ENCODE results near the gene OMP.

Gene OMP

DNA sequence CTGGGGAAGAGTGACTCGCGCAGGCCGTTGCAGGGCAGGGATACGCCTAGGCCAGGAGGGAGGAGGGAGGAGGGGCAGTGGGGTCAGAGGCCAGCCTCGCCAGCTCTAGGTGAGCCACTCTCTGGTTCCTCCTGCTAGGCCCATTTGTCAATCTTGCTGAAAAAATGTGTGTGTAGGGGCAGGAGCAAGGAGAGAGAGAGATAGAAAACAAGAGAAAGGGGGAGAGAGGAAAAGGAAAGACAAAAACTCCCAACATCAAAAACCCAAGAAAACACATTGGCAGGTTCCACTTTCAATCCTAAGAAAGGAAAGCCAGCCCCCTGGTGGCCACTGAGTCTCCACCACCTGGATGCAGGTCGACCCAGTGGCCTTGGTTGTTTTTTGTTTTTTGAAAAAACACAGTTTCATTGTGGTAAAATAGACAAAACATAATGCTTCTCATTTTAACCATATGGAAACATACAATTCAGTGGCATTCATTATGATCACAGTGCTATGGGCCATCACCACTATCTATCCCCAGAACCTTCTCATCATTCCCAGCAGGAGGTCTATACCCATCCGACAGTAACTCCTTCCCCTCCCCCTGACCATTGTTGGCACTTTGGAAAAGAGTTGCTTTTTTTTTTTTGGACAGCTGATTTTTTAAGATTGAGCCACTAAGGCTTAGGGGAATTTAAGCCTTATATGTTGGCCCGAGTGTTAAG is 10.9 kb downstream of the OMP start:
- no peak for DNase-seq (ENCODE audit: low read depth)
- TF ChIP-seq, protein P1, sequence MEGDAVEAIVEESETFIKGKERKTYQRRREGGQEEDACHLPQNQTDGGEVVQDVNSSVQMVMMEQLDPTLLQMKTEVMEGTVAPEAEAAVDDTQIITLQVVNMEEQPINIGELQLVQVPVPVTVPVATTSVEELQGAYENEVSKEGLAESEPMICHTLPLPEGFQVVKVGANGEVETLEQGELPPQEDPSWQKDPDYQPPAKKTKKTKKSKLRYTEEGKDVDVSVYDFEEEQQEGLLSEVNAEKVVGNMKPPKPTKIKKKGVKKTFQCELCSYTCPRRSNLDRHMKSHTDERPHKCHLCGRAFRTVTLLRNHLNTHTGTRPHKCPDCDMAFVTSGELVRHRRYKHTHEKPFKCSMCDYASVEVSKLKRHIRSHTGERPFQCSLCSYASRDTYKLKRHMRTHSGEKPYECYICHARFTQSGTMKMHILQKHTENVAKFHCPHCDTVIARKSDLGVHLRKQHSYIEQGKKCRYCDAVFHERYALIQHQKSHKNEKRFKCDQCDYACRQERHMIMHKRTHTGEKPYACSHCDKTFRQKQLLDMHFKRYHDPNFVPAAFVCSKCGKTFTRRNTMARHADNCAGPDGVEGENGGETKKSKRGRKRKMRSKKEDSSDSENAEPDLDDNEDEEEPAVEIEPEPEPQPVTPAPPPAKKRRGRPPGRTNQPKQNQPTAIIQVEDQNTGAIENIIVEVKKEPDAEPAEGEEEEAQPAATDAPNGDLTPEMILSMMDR (IDR thresholded peaks at IDR 0.05; ENCODE audit: low read depth, low read length, missing control alignments) = peak; percentile 63
- no peak overlapping the region for H3K4me3 ChIP-seq (ENCODE audit: low read depth, low read length)

DNA sequence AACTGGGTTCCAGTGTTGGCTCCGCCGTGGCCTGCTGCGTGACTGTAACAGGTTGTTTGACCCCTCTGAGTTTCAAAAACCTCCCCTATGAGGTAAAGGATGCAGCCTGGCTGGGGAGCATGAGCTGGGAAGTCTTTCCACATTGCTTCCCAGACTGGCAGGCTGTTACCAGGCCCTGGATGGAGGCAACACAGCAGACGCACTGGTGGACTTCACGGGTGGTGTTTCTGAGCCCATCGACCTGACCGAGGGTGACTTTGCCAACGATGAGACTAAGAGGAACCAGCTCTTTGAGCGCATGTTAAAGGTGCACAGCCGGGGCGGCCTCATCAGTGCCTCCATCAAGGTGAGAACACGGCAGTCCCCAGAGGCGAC is 11.4 kb downstream of the OMP start:
- DNase-seq (ENCODE audit: low read depth) = no peak
- TF ChIP-seq, protein P1 (IDR thresholded peaks at IDR 0.05; ENCODE audit: low read depth, low read length, missing control alignments) = peak; percentile 0
- H3K4me3 ChIP-seq (ENCODE audit: low read depth, low read length) = no peak overlapping the region

DNA sequence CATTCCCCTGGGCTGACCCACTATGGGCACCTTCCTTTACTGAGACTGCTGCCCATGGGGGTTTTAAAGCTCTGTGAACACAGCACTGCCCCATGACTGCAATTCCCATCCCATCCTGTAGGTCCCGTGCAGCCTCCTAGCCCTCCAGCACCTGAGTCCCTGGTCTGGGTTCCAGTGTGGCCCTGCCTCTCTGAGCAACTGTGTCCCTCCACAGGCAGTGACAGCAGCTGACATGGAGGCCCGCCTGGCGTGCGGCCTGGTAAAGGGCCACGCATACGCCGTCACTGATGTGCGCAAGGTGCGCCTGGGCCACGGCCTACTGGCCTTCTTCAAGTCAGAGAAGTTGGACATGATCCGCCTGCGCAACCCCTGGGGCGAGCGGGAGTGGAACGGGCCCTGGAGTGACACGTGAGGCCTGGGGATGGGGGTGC is 12.6 kb downstream of the OMP start:
- no peak for DNase-seq (ENCODE audit: low read depth)
- H3K4me3 ChIP-seq (ENCODE audit: low read depth, low read length) = no peak overlapping the region
- TF ChIP-seq, protein P1 (IDR thresholded peaks at IDR 0.05; ENCODE audit: low read depth, low read length, missing control alignments) = peak; percentile 52

DNA sequence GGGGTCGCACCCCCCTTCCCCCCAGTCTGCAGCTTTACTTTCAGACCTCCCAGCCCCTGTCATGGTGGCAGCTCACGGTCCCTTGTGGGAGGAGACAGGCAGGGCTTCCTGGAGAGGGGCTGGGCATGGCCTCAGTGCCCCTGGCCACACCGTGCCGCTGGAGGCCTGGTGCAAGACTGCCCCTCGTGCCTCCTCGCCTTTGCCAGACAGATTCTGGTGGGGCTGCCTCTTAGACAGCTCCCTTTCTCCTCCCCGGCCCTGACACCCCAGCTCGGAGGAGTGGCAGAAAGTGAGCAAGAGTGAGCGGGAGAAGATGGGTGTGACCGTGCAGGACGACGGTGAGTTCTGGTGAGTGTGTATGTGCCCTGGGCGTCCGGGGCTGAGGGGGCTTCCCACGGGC is 13.3 kb downstream of the OMP start:
- TF ChIP-seq, protein P1 (IDR thresholded peaks at IDR 0.05; ENCODE audit: low read depth, low read length, missing control alignments) = no peak
- no peak for DNase-seq (ENCODE audit: low read depth)
- no peak overlapping the region for H3K4me3 ChIP-seq (ENCODE audit: low read depth, low read length)

DNA sequence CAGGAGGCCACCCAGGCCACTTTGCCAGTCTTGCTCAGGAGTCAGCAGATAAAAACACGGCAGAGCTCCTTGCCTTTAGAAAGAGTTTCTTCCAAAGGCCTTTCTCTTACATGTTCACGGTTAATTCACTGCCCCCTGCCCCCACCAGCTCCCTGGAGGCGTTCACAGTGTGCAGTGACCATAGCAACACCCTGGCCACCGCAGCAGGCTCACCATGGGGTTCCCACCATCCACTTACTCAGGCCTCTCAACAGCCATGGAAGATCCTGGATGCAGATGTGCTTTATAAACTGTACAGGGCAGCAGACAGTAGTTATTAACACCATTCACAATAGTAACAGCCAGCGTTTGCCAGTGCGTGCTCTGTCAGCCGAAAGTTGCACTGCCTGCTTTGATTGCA is 14.9 kb downstream of the OMP start:
- no peak overlapping the region for H3K4me3 ChIP-seq (ENCODE audit: low read depth, low read length)
- TF ChIP-seq, protein P1 (IDR thresholded peaks at IDR 0.05; ENCODE audit: low read depth, low read length, missing control alignments) = no peak
- no peak for DNase-seq (ENCODE audit: low read depth)

DNA sequence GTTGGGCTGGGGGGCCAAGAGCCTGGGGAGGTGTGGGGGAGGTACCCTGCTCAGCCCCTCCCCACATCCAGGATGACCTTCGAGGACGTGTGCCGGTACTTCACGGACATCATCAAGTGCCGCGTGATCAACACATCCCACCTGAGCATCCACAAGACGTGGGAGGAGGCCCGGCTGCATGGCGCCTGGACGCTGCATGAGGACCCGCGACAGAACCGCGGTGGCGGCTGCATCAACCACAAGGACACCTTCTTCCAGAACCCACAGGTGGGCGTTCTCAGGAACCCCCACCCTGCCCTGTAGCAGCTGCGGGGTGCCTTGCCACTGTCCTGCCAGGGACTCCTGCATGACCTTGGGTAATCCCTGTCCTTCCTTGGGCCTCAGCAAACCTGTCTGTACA is 15.4 kb downstream of the OMP start:
- TF ChIP-seq, protein P1 (IDR thresholded peaks at IDR 0.05; ENCODE audit: low read depth, low read length, missing control alignments) = no peak
- H3K4me3 ChIP-seq (ENCODE audit: low read depth, low read length) = no peak overlapping the region
- DNase-seq (ENCODE audit: low read depth) = no peak

DNA sequence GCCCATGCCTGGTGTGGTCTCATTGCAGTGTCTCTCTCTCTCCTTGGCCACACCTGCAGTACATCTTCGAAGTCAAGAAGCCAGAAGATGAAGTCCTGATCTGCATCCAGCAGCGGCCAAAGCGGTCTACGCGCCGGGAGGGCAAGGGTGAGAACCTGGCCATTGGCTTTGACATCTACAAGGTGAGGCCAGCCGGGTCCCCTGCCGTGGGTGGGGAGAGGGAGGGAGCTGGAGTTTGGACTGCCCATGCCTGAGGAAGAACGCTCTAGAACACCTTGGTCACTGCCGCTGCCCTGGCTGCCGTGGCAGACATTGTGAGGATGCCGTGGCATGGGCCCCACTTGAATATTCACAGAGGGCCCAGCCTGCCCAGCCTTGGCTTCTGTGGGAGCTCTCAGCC is 16.3 kb downstream of the OMP start:
- TF ChIP-seq, protein P1 (IDR thresholded peaks at IDR 0.05; ENCODE audit: low read depth, low read length, missing control alignments) = no peak
- H3K4me3 ChIP-seq (ENCODE audit: low read depth, low read length) = no peak overlapping the region
- DNase-seq (ENCODE audit: low read depth) = no peak
